PC-9 (cell line): Measurements from ENCODE around the gene DNAJB1.
A peak's percentile ranks its signal among the peaks of the same experiment; 100 is the strongest.

Source experiments
- EZH2 ChIP-seq: fragments of 200-600 bp; sonication (generic); IDR thresholded peaks from 2 replicates; pipeline ENCODE4 v1.8.0; 2017; ENCODE audit warnings: antibody characterized with exemption, low read depth
- TF ChIP-seq, protein P1 (sequence below): fragments of 200-600 bp; sonication (generic); conservative IDR thresholded peaks from 2 replicates; pipeline ENCODE4 v1.6.1; 2017; ENCODE audit warnings: mixed run types, antibody characterized with exemption, mild to moderate bottlenecking, moderate library complexity

DNA sequence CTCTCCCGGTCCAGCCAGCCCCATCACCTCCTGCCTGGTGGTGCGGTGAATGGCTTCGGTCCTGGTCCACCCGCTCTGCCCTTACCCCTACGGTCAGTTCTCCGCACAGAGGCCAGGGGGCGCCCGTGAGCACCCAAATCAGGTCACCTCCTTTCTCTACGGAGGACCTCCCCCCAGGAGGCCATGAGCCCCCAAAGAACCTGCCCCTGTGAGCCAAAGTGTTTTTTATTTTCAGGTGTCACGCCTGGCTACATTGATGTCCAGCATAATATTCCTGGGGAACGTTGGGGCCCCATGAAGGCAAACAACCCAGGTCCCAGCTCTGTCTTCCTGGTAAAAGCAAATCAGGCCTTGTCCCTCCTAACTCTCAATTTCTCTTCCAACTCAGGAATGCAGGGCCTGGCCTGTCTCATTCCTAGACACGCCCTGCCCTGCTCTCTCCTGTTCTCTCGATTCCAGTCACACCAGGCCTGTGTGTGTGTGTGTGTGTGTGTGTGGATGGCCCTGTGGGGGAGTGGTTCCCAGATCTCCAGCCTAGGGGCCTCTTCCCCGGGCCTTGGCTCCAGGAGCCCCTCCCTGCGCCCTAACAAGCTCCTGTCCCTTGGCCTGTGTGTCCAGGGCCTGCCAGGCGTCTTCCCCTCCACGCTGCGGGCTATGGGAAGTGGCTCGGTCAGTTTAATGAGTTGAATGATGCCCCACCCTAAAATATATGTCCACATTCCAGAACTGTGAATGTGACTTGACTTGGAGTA, 12.5 kb downstream of the DNAJB1 start:
- TF ChIP-seq EZH2 = no peak
- TF ChIP-seq, protein P1, sequence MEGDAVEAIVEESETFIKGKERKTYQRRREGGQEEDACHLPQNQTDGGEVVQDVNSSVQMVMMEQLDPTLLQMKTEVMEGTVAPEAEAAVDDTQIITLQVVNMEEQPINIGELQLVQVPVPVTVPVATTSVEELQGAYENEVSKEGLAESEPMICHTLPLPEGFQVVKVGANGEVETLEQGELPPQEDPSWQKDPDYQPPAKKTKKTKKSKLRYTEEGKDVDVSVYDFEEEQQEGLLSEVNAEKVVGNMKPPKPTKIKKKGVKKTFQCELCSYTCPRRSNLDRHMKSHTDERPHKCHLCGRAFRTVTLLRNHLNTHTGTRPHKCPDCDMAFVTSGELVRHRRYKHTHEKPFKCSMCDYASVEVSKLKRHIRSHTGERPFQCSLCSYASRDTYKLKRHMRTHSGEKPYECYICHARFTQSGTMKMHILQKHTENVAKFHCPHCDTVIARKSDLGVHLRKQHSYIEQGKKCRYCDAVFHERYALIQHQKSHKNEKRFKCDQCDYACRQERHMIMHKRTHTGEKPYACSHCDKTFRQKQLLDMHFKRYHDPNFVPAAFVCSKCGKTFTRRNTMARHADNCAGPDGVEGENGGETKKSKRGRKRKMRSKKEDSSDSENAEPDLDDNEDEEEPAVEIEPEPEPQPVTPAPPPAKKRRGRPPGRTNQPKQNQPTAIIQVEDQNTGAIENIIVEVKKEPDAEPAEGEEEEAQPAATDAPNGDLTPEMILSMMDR = peak; percentile 99
